ENCODE measurements around the gene APBB2.
"Not testable (repeated sequence)": the region's sequence is repeated elsewhere in the genome, so short reads cannot be mapped to it uniquely, and the experiment has no call there.

Gene APBB2

GRCh38 chr4:41029098-41029497 is 185.2 kb downstream of the APBB2 start:
- no peak for DNase-seq (ENCODE audit: low read depth in 1 of 2, low spot score in 1 of 2)

GRCh38 chr4:41028392-41029076 is 185.8 kb downstream of the APBB2 start:
- no peak for DNase-seq (ENCODE audit: low read depth in 1 of 2, low spot score in 1 of 2)

GRCh38 chr4:41026971-41027370 is 187.4 kb downstream of the APBB2 start:
- DNase-seq (ENCODE audit: low read depth in 1 of 2, low spot score in 1 of 2), result no peak

GRCh38 chr4:41025824-41026223 is 188.5 kb downstream of the APBB2 start:
- no peak for DNase-seq (ENCODE audit: low read depth in 1 of 2, low spot score in 1 of 2)

- no peak for DNase-seq (ENCODE audit: low read depth in 1 of 2, low spot score in 1 of 2)
Observed at GRCh38 chr4:41024556-41025491, 189.5 kb downstream of the APBB2 start.

- DNase-seq (ENCODE audit: low read depth in 1 of 2, low spot score in 1 of 2), result no peak
Observed at GRCh38 chr4:41022116-41022515, 192.2 kb downstream of the APBB2 start.

- DNase-seq (ENCODE audit: low read depth in 1 of 2, low spot score in 1 of 2), result no peak
Observed at GRCh38 chr4:41015016-41015675, 199.2 kb downstream of the APBB2 start.

GRCh38 chr4:41014158-41014557 is 200.2 kb downstream of the APBB2 start:
- DNase-seq (ENCODE audit: low read depth in 1 of 2, low spot score in 1 of 2), result no peak

GRCh38 chr4:41013746-41014145 is 200.6 kb downstream of the APBB2 start:
- DNase-seq (ENCODE audit: low read depth in 1 of 2, low spot score in 1 of 2), result no peak

- no peak for DNase-seq (ENCODE audit: low read depth in 1 of 2, low spot score in 1 of 2)
Observed at GRCh38 chr4:41012911-41013310, 201.4 kb downstream of the APBB2 start.

- no peak for DNase-seq (ENCODE audit: low read depth in 1 of 2, low spot score in 1 of 2)
Observed at GRCh38 chr4:41012293-41012692, 202.0 kb downstream of the APBB2 start.

- DNase-seq (ENCODE audit: low read depth in 1 of 2, low spot score in 1 of 2), result no peak
Observed at GRCh38 chr4:41009411-41009810, 204.9 kb downstream of the APBB2 start.

- DNase-seq (ENCODE audit: low read depth in 1 of 2, low spot score in 1 of 2), result no peak
Observed at GRCh38 chr4:41006141-41006540, 208.2 kb downstream of the APBB2 start.

- DNase-seq (ENCODE audit: low read depth in 1 of 2, low spot score in 1 of 2), result no peak
Observed at GRCh38 chr4:41002309-41002708, 212.0 kb downstream of the APBB2 start.

- no peak for DNase-seq (ENCODE audit: low read depth in 1 of 2, low spot score in 1 of 2)
Observed at GRCh38 chr4:41000356-41000755, 214.0 kb downstream of the APBB2 start.

- no peak for DNase-seq (ENCODE audit: low read depth in 1 of 2, low spot score in 1 of 2)
Observed at GRCh38 chr4:40998675-40999358, 215.5 kb downstream of the APBB2 start.

GRCh38 chr4:40995850-40996249 is 218.5 kb downstream of the APBB2 start:
- DNase-seq (ENCODE audit: low read depth in 1 of 2, low spot score in 1 of 2), result no peak

- not testable (repeated sequence) for DNase-seq (ENCODE audit: low read depth in 1 of 2, low spot score in 1 of 2)
Observed at GRCh38 chr4:40994321-40994720, 220.0 kb downstream of the APBB2 start.

- not testable (repeated sequence) for DNase-seq (ENCODE audit: low read depth in 1 of 2, low spot score in 1 of 2)
Observed at GRCh38 chr4:40993296-40993693, 221.0 kb downstream of the APBB2 start.

GRCh38 chr4:40992472-40993295 is 221.7 kb downstream of the APBB2 start:
- no peak for DNase-seq (ENCODE audit: low read depth in 1 of 2, low spot score in 1 of 2)
